ENCODE data around the gene NACC1. TPM values are rescaled to one million over a fixed set of nuclear protein-coding genes. Genes with fewer than 3 reads are reported as not detected.
A peak's percentile ranks its signal among the peaks of the same experiment; 100 is the strongest.

Gene NACC1
- total and polyA plus RNA-seq, 2 of the 13 experiments (the other 11 are each of a cell fraction or from before 2014, with no cell fraction given) = 31.8 to 42.3 TPM

DNA sequence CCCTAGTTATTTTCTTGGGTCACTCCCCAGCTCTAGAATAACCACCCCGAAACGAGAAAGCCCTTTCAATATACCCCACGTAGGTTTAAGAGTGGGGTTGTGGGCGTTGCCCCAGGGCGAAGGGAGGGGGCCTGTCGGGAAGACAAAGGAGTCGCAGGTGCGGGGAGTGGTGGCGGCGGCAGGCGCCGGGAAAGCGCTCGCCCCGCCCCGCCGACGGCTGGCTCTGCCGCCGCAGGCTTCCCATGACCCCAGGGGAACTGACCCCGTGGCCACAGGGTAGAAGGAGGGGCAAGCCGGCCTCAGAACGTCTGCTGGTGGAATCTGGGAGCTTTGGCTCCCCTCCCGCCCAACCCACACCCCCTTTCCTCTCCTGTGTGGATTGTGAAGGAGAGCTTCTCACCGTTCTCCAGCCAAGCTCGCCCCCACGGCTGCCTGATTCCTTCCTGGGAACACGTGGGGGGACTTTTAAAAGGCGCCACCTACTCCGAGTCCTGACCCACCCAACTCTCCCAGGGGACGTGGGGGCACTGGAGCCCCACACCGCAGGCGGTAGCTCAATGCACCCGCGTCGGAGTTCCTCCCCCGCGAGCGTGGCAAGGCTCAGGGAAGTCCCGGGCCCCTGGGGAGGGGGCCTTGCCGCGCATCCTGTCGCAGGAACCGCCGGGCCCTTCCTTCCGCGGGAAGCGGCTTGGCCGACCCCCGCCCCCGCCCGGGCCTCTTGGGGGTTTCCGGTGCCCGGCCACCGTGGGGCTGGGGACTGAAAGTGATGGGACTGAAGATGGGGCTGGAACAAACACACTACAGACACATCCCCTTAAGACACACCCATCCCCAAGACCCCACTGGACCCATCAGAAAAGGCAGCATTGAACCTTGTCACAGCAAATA lies 37.7 kb downstream of the NACC1 start (continued):
- no peak for TF ChIP-seq CERS6 (CRISPR knock-in tag; IDR thresholded peaks at IDR 0.05)
- TF ChIP-seq ZNF224 (CRISPR knock-in tag; IDR thresholded peaks at IDR 0.05) = no peak
- TF ChIP-seq BCL6 (CRISPR knock-in tag; IDR thresholded peaks at IDR 0.05) = peak; percentile 46
- TF ChIP-seq ZKSCAN5 (CRISPR knock-in tag; IDR thresholded peaks at IDR 0.05) = no peak
- TF ChIP-seq AGO2 (optimal IDR thresholded peaks at IDR 0.05; ENCODE audit: low read depth, low read length) = peak; percentile 76
- TF ChIP-seq, protein P1, sequence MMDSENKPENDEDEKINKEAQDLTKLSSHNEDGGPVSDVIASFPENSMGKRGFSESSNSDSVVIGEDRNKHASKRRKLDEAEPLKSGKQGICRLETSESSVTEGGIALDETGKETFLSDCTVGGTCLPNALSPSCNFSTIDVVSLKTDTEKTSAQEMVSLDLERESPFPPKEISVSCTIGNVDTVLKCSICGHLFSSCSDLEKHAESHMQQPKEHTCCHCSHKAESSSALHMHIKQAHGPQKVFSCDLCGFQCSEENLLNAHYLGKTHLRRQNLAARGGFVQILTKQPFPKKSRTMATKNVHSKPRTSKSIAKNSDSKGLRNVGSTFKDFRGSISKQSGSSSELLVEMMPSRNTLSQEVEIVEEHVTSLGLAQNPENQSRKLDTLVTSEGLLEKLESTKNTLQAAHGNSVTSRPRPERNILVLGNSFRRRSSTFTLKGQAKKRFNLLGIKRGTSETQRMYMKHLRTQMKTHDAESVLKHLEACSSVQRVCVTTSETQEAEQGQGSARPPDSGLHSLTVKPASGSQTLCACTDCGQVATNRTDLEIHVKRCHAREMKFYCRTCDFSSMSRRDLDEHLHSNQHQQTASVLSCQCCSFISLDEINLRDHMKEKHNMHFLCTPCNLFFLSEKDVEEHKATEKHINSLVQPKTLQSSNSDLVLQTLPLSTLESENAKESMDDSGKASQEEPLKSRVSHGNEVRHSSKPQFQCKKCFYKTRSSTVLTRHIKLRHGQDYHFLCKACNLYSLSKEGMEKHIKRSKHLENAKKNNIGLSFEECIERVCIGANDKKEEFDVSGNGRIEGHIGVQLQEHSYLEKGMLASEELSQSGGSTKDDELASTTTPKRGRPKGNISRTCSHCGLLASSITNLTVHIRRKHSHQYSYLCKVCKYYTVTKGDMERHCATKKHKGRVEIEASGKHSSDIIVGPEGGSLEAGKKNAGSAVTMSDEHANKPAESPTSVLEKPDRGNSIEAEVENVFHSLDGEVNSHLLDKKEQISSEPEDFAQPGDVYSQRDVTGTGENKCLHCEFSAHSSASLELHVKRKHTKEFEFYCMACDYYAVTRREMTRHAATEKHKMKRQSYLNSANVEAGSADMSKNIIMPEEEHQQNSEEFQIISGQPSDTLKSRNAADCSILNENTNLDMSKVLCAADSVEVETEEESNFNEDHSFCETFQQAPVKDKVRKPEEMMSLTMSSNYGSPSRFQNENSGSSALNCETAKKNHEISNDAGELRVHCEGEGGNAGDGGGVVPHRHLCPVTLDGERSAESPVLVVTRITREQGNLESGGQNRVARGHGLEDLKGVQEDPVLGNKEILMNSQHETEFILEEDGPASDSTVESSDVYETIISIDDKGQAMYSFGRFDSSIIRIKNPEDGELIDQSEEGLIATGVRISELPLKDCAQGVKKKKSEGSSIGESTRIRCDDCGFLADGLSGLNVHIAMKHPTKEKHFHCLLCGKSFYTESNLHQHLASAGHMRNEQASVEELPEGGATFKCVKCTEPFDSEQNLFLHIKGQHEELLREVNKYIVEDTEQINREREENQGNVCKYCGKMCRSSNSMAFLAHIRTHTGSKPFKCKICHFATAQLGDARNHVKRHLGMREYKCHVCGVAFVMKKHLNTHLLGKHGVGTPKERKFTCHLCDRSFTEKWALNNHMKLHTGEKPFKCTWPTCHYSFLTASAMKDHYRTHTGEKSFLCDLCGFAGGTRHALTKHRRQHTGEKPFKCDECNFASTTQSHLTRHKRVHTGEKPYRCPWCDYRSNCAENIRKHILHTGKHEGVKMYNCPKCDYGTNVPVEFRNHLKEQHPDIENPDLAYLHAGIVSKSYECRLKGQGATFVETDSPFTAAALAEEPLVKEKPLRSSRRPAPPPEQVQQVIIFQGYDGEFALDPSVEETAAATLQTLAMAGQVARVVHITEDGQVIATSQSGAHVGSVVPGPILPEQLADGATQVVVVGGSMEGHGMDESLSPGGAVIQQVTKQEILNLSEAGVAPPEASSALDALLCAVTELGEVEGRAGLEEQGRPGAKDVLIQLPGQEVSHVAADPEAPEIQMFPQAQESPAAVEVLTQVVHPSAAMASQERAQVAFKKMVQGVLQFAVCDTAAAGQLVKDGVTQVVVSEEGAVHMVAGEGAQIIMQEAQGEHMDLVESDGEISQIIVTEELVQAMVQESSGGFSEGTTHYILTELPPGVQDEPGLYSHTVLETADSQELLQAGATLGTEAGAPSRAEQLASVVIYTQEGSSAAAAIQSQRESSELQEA (CRISPR knock-in tag; IDR thresholded peaks at IDR 0.05; ENCODE audit: not compliant biosample characterization) = no peak
- TF ChIP-seq DPF2 (CRISPR knock-in tag; IDR thresholded peaks at IDR 0.05; ENCODE audit: borderline replicate concordance, low read depth) = no peak
- TF ChIP-seq GATA4 (IDR thresholded peaks at IDR 0.05; ENCODE audit: borderline replicate concordance, low read depth) = no peak
- no peak for TF ChIP-seq ZNF124 (CRISPR knock-in tag; IDR thresholded peaks at IDR 0.05)
- TF ChIP-seq, protein P2, sequence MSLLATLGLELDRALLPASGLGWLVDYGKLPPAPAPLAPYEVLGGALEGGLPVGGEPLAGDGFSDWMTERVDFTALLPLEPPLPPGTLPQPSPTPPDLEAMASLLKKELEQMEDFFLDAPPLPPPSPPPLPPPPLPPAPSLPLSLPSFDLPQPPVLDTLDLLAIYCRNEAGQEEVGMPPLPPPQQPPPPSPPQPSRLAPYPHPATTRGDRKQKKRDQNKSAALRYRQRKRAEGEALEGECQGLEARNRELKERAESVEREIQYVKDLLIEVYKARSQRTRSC (CRISPR knock-in tag; IDR thresholded peaks at IDR 0.05; ENCODE audit: low read depth) = 0 out of 2 replicates have a peak, but pooled peaks have one; percentile 39
- TF ChIP-seq GATAD1 (CRISPR knock-in tag; IDR thresholded peaks at IDR 0.05) = 0 out of 2 replicates have a peak, but pooled peaks have one; percentile 7
- TF ChIP-seq, protein P3, sequence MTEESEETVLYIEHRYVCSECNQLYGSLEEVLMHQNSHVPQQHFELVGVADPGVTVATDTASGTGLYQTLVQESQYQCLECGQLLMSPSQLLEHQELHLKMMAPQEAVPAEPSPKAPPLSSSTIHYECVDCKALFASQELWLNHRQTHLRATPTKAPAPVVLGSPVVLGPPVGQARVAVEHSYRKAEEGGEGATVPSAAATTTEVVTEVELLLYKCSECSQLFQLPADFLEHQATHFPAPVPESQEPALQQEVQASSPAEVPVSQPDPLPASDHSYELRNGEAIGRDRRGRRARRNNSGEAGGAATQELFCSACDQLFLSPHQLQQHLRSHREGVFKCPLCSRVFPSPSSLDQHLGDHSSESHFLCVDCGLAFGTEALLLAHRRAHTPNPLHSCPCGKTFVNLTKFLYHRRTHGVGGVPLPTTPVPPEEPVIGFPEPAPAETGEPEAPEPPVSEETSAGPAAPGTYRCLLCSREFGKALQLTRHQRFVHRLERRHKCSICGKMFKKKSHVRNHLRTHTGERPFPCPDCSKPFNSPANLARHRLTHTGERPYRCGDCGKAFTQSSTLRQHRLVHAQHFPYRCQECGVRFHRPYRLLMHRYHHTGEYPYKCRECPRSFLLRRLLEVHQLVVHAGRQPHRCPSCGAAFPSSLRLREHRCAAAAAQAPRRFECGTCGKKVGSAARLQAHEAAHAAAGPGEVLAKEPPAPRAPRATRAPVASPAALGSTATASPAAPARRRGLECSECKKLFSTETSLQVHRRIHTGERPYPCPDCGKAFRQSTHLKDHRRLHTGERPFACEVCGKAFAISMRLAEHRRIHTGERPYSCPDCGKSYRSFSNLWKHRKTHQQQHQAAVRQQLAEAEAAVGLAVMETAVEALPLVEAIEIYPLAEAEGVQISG (CRISPR knock-in tag; IDR thresholded peaks at IDR 0.05) = peak; percentile 12; the same call in 1 of the 2 replicates
- TF ChIP-seq ZMAT3 (CRISPR knock-in tag; conservative IDR thresholded peaks at IDR 0.05) = 0 out of 2 replicates have a peak, but pooled peaks have one; percentile 38
- no peak for TF ChIP-seq CC2D1A (CRISPR knock-in tag; IDR thresholded peaks at IDR 0.05)

All from HepG2 (cell line).